K562 (cell line): Measurements from ENCODE around the gene POLR1A.

ENCODE experiments used
- KAT8 ChIP-seq: fragments of 450-650 bp; IDR thresholded peaks from 2 replicates; pipeline ENCODE4 v1.6.1; 2016; ENCODE audit warnings: low read depth, mild to moderate bottlenecking
- LCOR ChIP-seq: sonication (generic); formaldehyde crosslinking; IDR thresholded peaks from 2 replicates; pipeline ENCODE4 v1.8.0; 2022; ENCODE audit warnings: mild to moderate bottlenecking, missing genetic modification reagents
- SMC3 ChIP-seq: conservative IDR thresholded peaks from 2 replicates; pipeline ENCODE4 v1.6.1; 2011; ENCODE audit warnings: low read depth, low read length, improper control_type of control experiment; ENCODE audit not compliant: insufficient read depth
- SP1 ChIP-seq: sonication (generic); formaldehyde crosslinking; IDR thresholded peaks from 2 replicates; pipeline ENCODE4 v1.8.1; 2022; ENCODE audit warnings: mild to moderate bottlenecking, missing genetic modification reagents
- TF ChIP-seq, protein P1 (sequence below): fragments of 450-650 bp; conservative IDR thresholded peaks from 2 replicates; pipeline ENCODE4 v1.6.1; 2016; ENCODE audit warnings: missing genetic modification characterization, low read depth, mild to moderate bottlenecking, control low read depth, missing compliant biosample characterization

DNA sequence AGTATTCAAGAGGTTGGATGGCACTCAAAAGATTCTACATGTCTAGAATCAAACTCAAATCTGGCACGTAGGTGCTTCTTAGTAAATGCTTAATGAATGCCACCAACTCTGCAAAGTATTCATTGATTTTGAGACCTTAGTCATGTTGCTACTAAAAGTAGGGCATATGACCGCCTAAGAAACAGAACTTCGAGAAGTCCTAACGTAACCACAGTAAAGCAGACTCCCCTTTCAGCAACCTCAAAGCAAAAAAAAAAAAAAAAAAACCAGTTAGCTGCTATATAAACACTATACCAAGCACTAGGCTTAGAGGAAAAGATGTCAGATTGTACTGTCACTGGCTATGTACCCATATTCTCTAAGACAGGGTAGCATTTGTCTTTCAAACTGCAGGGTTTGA lies 34.3 kb upstream of the POLR1A start:
- TF ChIP-seq KAT8 (no peak), SMC3 (no peak), LCOR (CRISPR knock-in tag) (no peak), SP1 (CRISPR knock-in tag) (no peak)
- TF ChIP-seq, protein P1, sequence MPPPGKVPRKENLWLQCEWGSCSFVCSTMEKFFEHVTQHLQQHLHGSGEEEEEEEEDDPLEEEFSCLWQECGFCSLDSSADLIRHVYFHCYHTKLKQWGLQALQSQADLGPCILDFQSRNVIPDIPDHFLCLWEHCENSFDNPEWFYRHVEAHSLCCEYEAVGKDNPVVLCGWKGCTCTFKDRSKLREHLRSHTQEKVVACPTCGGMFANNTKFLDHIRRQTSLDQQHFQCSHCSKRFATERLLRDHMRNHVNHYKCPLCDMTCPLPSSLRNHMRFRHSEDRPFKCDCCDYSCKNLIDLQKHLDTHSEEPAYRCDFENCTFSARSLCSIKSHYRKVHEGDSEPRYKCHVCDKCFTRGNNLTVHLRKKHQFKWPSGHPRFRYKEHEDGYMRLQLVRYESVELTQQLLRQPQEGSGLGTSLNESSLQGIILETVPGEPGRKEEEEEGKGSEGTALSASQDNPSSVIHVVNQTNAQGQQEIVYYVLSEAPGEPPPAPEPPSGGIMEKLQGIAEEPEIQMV (tag), result no peak
